Tibial nerve (tissue), 3 donors: ENCODE data around the gene CELF3.

Experiments used
- POLR2A ChIP-seq, 2 donors: fragments of 450-650 bp; IDR thresholded peaks; one replicate each; pipeline ENCODE4 v1.6.1; 2017; ENCODE audit warnings: antibody characterized with exemption in 2 of 2, mild to moderate bottlenecking in 2 of 2, moderate library complexity in 2 of 2
- TF ChIP-seq, protein P1 (sequence below), 5 experiments: fragments of 200-600 bp in 3 of 5; fragments of 450-650 bp in 2 of 5; sonication (generic) in 3 of 5; IDR thresholded peaks; one replicate each; pipeline ENCODE4 v1.5.1; 2016 to 2019; ENCODE audit warnings: antibody characterized with exemption in 5 of 5, mild to moderate bottlenecking in 3 of 5, moderate library complexity in 2 of 5

DNA sequence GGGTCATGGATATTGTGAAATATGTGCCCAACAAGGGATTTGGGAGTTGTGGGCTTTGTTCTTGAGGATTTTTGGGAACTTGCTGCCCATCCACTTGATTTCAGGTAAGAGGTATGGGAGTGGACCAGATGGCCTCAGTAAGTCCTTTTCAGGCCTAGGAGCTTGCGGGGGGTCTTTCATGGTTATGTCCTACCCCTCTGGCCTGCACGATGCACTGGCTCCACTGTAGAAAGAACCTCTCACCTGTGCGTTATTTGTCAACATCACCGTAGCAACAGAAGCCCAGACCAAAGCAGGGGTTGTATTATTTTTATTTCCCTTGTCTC is 13.3 kb upstream of the CELF3 start:
- TF ChIP-seq, protein P1, sequence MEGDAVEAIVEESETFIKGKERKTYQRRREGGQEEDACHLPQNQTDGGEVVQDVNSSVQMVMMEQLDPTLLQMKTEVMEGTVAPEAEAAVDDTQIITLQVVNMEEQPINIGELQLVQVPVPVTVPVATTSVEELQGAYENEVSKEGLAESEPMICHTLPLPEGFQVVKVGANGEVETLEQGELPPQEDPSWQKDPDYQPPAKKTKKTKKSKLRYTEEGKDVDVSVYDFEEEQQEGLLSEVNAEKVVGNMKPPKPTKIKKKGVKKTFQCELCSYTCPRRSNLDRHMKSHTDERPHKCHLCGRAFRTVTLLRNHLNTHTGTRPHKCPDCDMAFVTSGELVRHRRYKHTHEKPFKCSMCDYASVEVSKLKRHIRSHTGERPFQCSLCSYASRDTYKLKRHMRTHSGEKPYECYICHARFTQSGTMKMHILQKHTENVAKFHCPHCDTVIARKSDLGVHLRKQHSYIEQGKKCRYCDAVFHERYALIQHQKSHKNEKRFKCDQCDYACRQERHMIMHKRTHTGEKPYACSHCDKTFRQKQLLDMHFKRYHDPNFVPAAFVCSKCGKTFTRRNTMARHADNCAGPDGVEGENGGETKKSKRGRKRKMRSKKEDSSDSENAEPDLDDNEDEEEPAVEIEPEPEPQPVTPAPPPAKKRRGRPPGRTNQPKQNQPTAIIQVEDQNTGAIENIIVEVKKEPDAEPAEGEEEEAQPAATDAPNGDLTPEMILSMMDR (IDR thresholded peaks at IDR 0.05) = no peak
- TF ChIP-seq POLR2A (IDR thresholded peaks at IDR 0.05) = no peak
